C4-2B (cell line): ENCODE data around the gene BCL7A.
A peak's percentile ranks its signal among the peaks of the same experiment; 100 is the strongest.

ENCODE experiments used
- H3K27ac ChIP-seq: fragments of 450-650 bp; 2 replicates; pipeline ENCODE4 v1.5.1; 2017
- ZFX ChIP-seq: fragments of 450-650 bp; IDR thresholded peaks from 2 replicates; pipeline ENCODE4 v1.6.1; 2017
- TF ChIP-seq, protein P1 (sequence below): fragments of 450-650 bp; conservative IDR thresholded peaks from 2 replicates; pipeline ENCODE4 v1.5.1; 2017; ENCODE audit warnings: mild to moderate bottlenecking

BCL7A gene

DNA sequence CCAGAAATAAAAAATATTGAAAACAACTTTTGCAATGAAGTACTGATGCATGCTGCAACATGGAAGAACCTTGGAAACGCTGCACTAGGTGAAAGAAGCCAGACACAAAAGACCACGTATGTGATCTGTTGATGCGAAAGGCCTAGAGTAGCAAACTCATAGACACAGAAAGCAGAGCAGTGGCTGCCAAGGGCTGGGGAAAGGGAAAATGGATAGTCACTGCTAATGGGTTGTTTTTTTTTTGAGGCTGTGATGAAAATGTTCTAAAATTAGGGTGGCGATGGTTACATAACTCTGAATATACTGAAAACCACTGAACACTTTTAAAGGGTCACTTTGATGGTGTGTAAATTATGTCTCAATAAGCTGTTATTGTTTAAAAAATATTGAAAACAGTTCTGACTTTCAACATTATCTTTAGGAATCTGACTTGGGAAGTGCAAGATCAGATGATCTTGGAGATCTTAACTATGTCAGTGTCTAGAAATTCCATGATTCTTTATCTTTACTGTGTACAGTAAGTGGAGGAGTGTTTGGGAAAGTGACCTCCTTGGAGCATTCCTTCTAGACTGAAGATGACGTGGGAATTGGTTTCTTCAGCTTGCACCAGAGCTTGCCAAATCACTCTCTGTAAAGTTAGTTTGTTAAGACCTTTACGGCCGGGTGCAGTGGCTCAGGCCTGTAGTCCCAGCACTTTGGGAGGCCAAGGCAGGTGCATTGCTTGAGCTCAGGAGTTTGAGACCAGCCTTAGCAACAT, 69.3 kb downstream of the BCL7A start:
- no peak overlapping the region for H3K27ac ChIP-seq
- TF ChIP-seq ZFX, result no peak
- TF ChIP-seq, protein P1, sequence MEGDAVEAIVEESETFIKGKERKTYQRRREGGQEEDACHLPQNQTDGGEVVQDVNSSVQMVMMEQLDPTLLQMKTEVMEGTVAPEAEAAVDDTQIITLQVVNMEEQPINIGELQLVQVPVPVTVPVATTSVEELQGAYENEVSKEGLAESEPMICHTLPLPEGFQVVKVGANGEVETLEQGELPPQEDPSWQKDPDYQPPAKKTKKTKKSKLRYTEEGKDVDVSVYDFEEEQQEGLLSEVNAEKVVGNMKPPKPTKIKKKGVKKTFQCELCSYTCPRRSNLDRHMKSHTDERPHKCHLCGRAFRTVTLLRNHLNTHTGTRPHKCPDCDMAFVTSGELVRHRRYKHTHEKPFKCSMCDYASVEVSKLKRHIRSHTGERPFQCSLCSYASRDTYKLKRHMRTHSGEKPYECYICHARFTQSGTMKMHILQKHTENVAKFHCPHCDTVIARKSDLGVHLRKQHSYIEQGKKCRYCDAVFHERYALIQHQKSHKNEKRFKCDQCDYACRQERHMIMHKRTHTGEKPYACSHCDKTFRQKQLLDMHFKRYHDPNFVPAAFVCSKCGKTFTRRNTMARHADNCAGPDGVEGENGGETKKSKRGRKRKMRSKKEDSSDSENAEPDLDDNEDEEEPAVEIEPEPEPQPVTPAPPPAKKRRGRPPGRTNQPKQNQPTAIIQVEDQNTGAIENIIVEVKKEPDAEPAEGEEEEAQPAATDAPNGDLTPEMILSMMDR, result no peak

- TF ChIP-seq ZFX, result no peak
- TF ChIP-seq, protein P1, result no peak
- peak overlapping the region; percentile 55 for H3K27ac ChIP-seq
Observed at GRCh38 chr12:122093098-122093883, 71.6 kb downstream of the BCL7A start.

DNA sequence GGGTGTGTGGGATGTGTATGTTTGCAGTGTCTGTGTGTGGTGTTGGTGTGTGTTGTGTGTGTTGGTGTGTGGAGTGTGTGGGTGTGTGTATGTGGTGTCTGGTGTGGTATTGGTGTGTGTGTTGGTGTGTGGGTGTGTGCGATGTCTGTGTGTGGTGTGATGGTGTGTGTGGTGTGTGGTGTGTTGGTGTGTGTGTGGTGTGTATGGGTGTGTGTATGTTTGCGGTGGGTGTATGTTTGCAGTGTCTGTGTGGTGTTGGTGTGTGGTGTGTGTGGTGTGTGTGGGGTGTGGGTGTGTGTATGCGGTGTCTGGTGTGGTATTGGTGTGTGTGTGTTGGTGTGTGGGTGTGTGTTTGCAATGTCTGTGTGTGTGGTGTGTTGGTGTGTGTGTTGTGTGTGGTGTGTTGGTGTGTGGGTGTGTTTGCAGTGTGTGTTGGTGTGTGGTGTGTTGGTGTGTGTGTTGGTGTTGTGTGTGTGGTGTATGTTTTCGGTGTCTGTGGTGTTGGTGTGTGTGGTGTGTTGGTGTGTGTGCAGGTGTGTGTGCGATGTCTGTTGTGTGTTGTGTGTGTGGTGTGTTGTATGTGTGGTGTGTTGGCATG, 72.6 kb downstream of the BCL7A start:
- peak overlapping the region; percentile 55 for H3K27ac ChIP-seq
- no peak for TF ChIP-seq ZFX
- TF ChIP-seq, protein P1, result no peak

- TF ChIP-seq, protein P1, result no peak
- no peak for TF ChIP-seq ZFX
- peak overlapping the region; percentile 55 for H3K27ac ChIP-seq
Observed at GRCh38 chr12:122094735-122095631, 73.3 kb downstream of the BCL7A start.

GRCh38 chr12:122096014-122096413, 74.3 kb downstream of the BCL7A start:
- peak overlapping the region; percentile 93 for H3K27ac ChIP-seq

GRCh38 chr12:122096591-122097149, 75.0 kb downstream of the BCL7A start:
- H3K27ac ChIP-seq, result peak overlapping the region; percentile 93
- TF ChIP-seq ZFX, result no peak
- TF ChIP-seq, protein P1, result no peak

More at GRCh38 chr12:122096014-122096413, 74.3 kb downstream of the BCL7A start:
- no peak for TF ChIP-seq ZFX
- TF ChIP-seq, protein P1, result no peak
